ENCODE measurements around the gene YWHAQ.
"Not testable (repeated sequence)": the region's sequence is repeated elsewhere in the genome, so short reads cannot be mapped to it uniquely, and the experiment has no call there.

YWHAQ gene

GRCh38 chr2:9555297-9556120 is 75.3 kb downstream of the YWHAQ start, which contains the start of gene ADAM17:
ADAM17 (minus strand) TSS chr2:9555830; CDS start chr2:9555605, 225 bp downstream.
- TF ChIP-seq CTCF (IDR thresholded peaks at IDR 0.05; ENCODE audit: low read depth, low read length) = peak; percentile 50
- DNase-seq (ENCODE audit: low read depth in 2 of 2) = peak; percentile 97 to 99
- peak within 1 kb of the TSS; percentile 73 to 94 for H3K4me3 ChIP-seq (replicated peaks in 1 of 2; ENCODE audit: low read depth in 2 of 2, low read length in 2 of 2)

GRCh38 chr2:9554921-9555296 is 75.9 kb downstream of the YWHAQ start:
- peak; percentile 89 to 94 for DNase-seq (ENCODE audit: low read depth in 2 of 2)
- H3K4me3 ChIP-seq (replicated peaks in 1 of 2; ENCODE audit: low read depth in 2 of 2, low read length in 2 of 2) = peak overlapping the region; percentile 73 to 94
- TF ChIP-seq CTCF (IDR thresholded peaks at IDR 0.05; ENCODE audit: low read depth, low read length) = no peak

- DNase-seq (ENCODE audit: low read depth in 2 of 2) = peak; percentile 89 to 91
- TF ChIP-seq CTCF (IDR thresholded peaks at IDR 0.05; ENCODE audit: low read depth, low read length) = no peak
- peak overlapping the region in 1 of 2 donors; percentile 15 for H3K4me3 ChIP-seq (replicated peaks in 1 of 2; ENCODE audit: low read depth in 2 of 2, low read length in 2 of 2)
Measured at GRCh38 chr2:9552219-9553178, 78.3 kb downstream of the YWHAQ start.

GRCh38 chr2:9550859-9551391 is 79.9 kb downstream of the YWHAQ start:
- DNase-seq (ENCODE audit: low read depth in 2 of 2) = peak in 1 of 2 donors; percentile 24
- H3K4me3 ChIP-seq (replicated peaks in 1 of 2; ENCODE audit: low read depth in 2 of 2, low read length in 2 of 2) = not testable (repeated sequence)

GRCh38 chr2:9549420-9549819 is 81.4 kb downstream of the YWHAQ start:
- H3K4me3 ChIP-seq (replicated peaks in 1 of 2; ENCODE audit: low read depth in 2 of 2, low read length in 2 of 2) = no peak overlapping the region
- TF ChIP-seq CTCF (IDR thresholded peaks at IDR 0.05; ENCODE audit: low read depth, low read length) = no peak
- DNase-seq (ENCODE audit: low read depth in 2 of 2) = no peak

- TF ChIP-seq CTCF (IDR thresholded peaks at IDR 0.05; ENCODE audit: low read depth, low read length) = no peak
- H3K4me3 ChIP-seq (replicated peaks in 1 of 2; ENCODE audit: low read depth in 2 of 2, low read length in 2 of 2) = no peak overlapping the region
- DNase-seq (ENCODE audit: low read depth in 2 of 2) = peak in 1 of 2 donors; percentile 66
Measured at GRCh38 chr2:9548506-9548905, 82.3 kb downstream of the YWHAQ start.
